H1 (cell line): ENCODE data around the gene IFNK. TPM values are rescaled to one million over a fixed set of nuclear protein-coding genes. Genes with fewer than 3 reads are reported as not detected.

Source experiments
- BCL11A ChIP-seq, 2 experiments: IDR thresholded peaks; one replicate each; pipeline ENCODE4 v1.6.1; 2011; ENCODE audit warnings: low read depth in 2 of 2, low read length in 2 of 2, mild to moderate bottlenecking in 2 of 2
- POLR2AphosphoS5 ChIP-seq: IDR thresholded peaks from 2 replicates; pipeline ENCODE4 v1.6.1; 2011; ENCODE audit warnings: low read depth, low read length
- SP4 ChIP-seq: IDR thresholded peaks from 2 replicates; pipeline ENCODE4 v1.6.1; 2012; ENCODE audit warnings: low read length, inconsistent platforms
- TAF7 ChIP-seq: optimal IDR thresholded peaks from 2 replicates; pipeline ENCODE3; 2011; ENCODE audit warnings: low read depth, mild to moderate bottlenecking, inconsistent platforms, low read length, moderate library complexity, borderline replicate concordance
- polyA plus RNA-seq, 7 experiments: library from polyadenylated mRNA; depleted of rRNA in 3 of 7; stranded (reverse) in 5 of 7; unstranded in 2 of 7; fragments of >200 nt in 5 of 7; fragments of 200-250 nt in 2 of 7; gene quantifications; 1 replicate in 5 of 7; 2 replicates in 1 of 7; 4 replicates in 1 of 7; pipeline versions ENCODE4 v1.2.1 to v1.2.3, GENCODE V29; 2011 to 2013; ENCODE audit warnings: missing spikeins in 2 of 7, mixed read lengths in 2 of 7
- total RNA-seq: library from RNA; stranded (reverse); fragmentation: NEBNext Ultra II Directional; extraction: Animal tissue kit (Norgen Biotek cat#: 25700); gene quantifications from 2 replicates; pipeline ENCODE4 v1.2.1, GENCODE V29; 2021

IFNK gene
- total and polyA plus RNA-seq, 2 of the 8 experiments (the other 6 are each of a cell fraction or from before 2014, with no cell fraction given) = not detected

DNA sequence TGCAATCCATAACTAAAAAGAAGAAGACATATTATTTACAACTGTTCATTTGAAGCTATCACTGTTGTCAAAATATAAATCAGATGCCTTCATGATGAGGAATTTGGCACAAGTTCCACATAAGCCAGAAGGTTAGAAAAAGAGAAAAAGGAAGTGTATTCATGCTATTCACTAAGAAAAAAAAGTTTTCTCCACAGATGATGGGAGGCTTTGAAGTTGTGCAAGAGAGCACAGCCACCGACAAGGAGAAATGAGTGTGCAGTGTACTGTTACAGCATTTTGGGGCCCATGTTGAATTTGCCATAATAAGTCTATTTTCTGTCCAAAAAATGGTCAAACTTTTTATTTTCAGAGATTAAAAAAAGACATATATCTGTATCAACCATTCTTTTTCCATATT, 32.9 kb upstream of the IFNK start (continued):
- TF ChIP-seq SP4 (no peak), TAF7 (no peak), POLR2AphosphoS5 (no peak), BCL11A (IDR thresholded peaks at IDR 0.05; ENCODE audit: low read depth in 2 of 2, low read length in 2 of 2) (no peak)
- TF ChIP-seq, all 59 proteins: peak for 0
